ENCODE results near the gene SRP68.

GRCh38 chr17:76025294-76025693 is 47.0 kb downstream of the SRP68 start:
- no peak for TF ChIP-seq EZH2 (IDR thresholded peaks at IDR 0.05; ENCODE audit: insufficient read depth, poor library complexity, severe bottlenecking)
- no peak for TF ChIP-seq EZH2phosphoT487 (IDR thresholded peaks at IDR 0.05; ENCODE audit: insufficient read depth, low read depth)
